Body of pancreas (tissue), 4 donors: ENCODE results near the gene TNFAIP8. TPM values are rescaled to one million over a fixed set of nuclear protein-coding genes. Genes with fewer than 3 reads are reported as not detected.
A peak's percentile ranks its signal among the peaks of the same experiment; 100 is the strongest.

Source experiments
- ATAC-seq: fragments of 150-250 bp; one replicate; pipeline ENCODE4 v1.9.1; 2016
- DNase-seq, 4 donors: peaks; one replicate each; pipeline ENCODE4 v3.0.0-alpha.2; 2019
- H3K27ac ChIP-seq, 4 donors: fragments of 200-600 bp; sonication (generic); 1 replicate in 3 of 4; 2 replicates in 1 of 4; pipeline versions ENCODE4 v1.5.1 to v1.6.1; 2016 to 2019; ENCODE audit warnings: mild to moderate bottlenecking in 1 of 4, mixed read lengths in 1 of 4, moderate library complexity in 1 of 4
- H3K27me3 ChIP-seq, 2 donors: fragments of 200-600 bp; sonication (generic); one replicate each; pipeline ENCODE4 v1.6.0; 2016; ENCODE audit warnings: mild to moderate bottlenecking in 1 of 2
- H3K36me3 ChIP-seq, 2 donors: fragments of 200-600 bp; sonication (generic); replicated peaks in 1 of 2; 2 replicates each; pipeline ENCODE4 v1.5.1; 2016; ENCODE audit warnings: low read depth in 2 of 2; ENCODE audit not compliant: insufficient read depth in 1 of 2
- H3K4me1 ChIP-seq: fragments of 200-600 bp; sonication (generic); one replicate; pipeline ENCODE4 v1.6.0; 2016
- H3K4me3 ChIP-seq, 2 donors: fragments of 200-600 bp; sonication (generic); 1 replicate in 1 of 2; 2 replicates in 1 of 2; pipeline ENCODE4 v1.5.1; 2016 to 2019
- H3K9me3 ChIP-seq, 3 donors: fragments of 200-600 bp; sonication (generic); 1 replicate in 2 of 3; 2 replicates in 1 of 3; pipeline ENCODE4 v1.5.1; 2016
- POLR2A ChIP-seq, 3 donors: fragments of 450-650 bp; IDR thresholded peaks; one replicate each; pipeline ENCODE4 v1.6.1; 2016; ENCODE audit warnings: antibody characterized with exemption in 3 of 3, mild to moderate bottlenecking in 2 of 3
- WGBS, 2 donors: methylation state at CpG; one replicate each; pipeline ENCODE4 v1.1.5; 2017; 5-methylcytosine and 5-hydroxymethylcytosine counted together
- intact Hi-C: fragments of 100-400 bp; cut with DNase I; formaldehyde crosslinking; loops from one replicate; pipeline ENCODE4 v1.15.1; 2023
- total RNA-seq, 2 donors: library from RNA; depleted of rRNA; stranded (reverse); fragments of >200 nt; gene quantifications; one replicate each; pipeline ENCODE4 v1.1.0, GENCODE V29; 2016
- TF ChIP-seq, protein P1 (sequence below), 7 experiments: fragments of 450-650 bp in 4 of 7; fragments of 200-600 bp in 3 of 7; sonication (generic) in 3 of 7; IDR thresholded peaks; one replicate each; pipeline ENCODE4 v1.5.1; 2016 to 2019; ENCODE audit warnings: antibody characterized with exemption in 7 of 7

TNFAIP8 gene
- total RNA-seq, 2 donors from 2014 or later: 15.8 to 32.3 TPM

DNA sequence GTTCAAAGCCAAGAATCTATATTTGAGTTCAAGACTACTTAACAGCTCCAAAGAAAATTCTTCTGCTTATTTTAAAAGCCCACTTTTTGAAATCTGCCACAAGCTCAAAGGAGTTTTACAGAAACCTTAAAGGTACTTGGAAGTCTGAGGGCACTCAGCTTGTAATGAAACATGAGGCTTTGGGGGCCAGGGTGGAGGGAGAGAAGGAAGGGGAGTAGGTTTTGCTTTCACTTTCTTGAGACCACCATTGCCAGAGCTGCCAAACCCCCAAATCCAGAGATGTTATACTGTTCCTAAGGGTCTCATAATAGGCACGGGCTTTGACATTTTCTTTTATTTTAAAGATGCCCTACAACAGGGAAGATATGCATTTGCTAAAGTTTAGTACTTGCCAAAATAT, 42.6 kb upstream of the TNFAIP8 start:
- Histone ChIP-seq H3K27ac (no peak overlapping the region), H3K4me1 (peaks cover 11% of the 10 kb centered on the region), H3K4me3 (no peak overlapping the region), H3K27me3 (no peaks in the 10 kb centered on the region), H3K36me3 (no peaks in the 10 kb centered on the region), H3K9me3 (no peaks in the 10 kb centered on the region)
- WGBS, 2 donors: 85 to 97% methylated on average over 1 of the region's 1 CpG
- intact Hi-C loops: no loop called here
- DNase-seq (no peak), ATAC-seq (no peak)
- TF ChIP-seq, protein P1, sequence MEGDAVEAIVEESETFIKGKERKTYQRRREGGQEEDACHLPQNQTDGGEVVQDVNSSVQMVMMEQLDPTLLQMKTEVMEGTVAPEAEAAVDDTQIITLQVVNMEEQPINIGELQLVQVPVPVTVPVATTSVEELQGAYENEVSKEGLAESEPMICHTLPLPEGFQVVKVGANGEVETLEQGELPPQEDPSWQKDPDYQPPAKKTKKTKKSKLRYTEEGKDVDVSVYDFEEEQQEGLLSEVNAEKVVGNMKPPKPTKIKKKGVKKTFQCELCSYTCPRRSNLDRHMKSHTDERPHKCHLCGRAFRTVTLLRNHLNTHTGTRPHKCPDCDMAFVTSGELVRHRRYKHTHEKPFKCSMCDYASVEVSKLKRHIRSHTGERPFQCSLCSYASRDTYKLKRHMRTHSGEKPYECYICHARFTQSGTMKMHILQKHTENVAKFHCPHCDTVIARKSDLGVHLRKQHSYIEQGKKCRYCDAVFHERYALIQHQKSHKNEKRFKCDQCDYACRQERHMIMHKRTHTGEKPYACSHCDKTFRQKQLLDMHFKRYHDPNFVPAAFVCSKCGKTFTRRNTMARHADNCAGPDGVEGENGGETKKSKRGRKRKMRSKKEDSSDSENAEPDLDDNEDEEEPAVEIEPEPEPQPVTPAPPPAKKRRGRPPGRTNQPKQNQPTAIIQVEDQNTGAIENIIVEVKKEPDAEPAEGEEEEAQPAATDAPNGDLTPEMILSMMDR (IDR thresholded peaks at IDR 0.05): no peak
- no peak for TF ChIP-seq POLR2A (IDR thresholded peaks at IDR 0.05)

DNA sequence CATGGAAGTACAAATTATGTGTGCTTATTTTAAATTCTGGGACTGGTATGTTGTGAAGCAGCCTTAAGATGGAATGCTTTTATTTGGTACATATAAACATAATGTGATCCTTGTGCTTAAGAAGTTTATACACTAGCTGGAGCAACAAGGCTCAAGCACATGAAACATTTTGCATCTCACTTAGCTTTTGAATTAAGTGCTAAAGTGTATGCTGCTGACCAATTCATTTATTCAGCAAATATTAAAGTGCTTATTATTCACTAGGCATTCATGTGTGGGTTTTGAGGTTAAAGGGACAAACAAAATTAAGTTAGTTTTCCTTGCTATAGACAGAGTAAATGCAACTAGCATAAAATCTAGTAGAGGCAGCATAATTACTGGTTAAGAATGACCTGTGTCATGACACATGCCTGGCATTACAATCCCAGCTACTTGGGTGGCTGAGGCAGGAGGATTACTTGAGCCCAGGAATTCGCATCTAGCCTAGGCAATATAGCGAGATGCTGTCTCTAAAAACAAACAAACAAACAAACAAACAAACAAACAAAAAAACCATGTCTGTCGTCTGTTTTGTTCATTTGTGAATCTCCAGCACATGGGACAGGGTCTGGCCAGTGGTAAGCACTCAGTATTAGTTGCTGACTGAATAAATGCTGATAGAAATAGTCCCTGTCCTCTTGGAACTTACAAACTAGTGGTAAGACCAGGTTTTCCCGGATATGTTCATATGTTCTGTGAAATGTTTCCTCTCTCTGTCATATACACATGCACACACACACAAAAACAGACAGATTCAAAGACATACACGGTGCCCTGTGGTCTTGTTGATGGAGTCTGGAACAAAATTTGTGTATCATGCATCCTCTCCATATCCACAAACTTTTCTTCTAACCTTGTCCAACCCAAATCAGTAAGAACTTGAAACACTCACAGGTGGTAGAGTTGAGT, 41.9 kb upstream of the TNFAIP8 start:
- TF ChIP-seq POLR2A (IDR thresholded peaks at IDR 0.05): no peak
- TF ChIP-seq, protein P1 (IDR thresholded peaks at IDR 0.05): no peak
- Histone ChIP-seq H3K27ac (no peak overlapping the region), H3K9me3 (no peaks in the 10 kb centered on the region), H3K4me1 (peaks cover 11% of the 10 kb centered on the region), H3K36me3 (no peaks in the 10 kb centered on the region), H3K4me3 (no peak overlapping the region), H3K27me3 (no peaks in the 10 kb centered on the region)
- intact Hi-C loops: no loop called here
- WGBS, 2 donors: 67 to 74% methylated on average over 5 of the region's 5 CpGs
- DNase-seq (no peak), ATAC-seq (no peak)

DNA sequence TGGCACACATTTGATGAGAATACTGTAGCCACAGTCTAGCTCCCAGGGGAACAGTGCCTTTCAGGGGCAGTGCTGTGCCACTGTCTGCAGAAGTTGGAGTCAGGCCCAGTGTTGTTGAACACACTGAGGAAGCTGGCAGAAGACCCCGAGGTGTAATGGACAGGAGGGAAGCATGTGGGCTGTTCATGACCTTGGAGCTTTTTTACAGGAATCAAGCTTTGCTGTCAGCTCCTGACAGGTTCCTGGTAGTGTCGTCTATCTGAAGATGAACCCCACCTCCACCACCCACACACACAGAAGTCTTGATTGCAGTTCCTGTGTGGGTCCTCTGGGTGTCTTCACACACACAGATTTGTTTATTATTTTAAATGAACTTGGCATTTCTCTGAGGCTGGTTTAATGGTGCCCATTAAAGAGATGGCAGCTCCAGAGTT, 40.3 kb upstream of the TNFAIP8 start:
- Histone ChIP-seq H3K9me3 (no peaks in the 10 kb centered on the region), H3K4me1 (peaks cover 11% of the 10 kb centered on the region)
- intact Hi-C loops: no loop called here

DNA sequence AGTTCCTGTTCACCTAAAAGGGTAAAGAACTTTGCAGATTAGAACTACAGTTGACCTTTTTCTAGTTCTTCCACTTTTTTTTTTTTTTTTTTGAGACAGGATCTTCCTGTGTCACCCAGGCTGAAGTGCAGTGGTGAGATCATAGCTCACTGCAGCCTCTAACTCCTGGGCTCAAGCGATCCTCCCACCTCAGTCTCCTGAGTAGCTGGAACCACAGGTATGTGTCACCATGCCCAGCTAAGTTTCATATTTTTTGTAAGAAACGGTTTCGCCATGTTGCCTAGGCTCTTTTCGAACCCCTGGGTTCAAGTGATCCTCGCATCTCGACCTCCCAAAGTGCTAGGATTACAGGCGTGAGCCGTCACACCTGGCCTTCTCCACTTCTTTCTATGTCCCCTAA, 39.7 kb upstream of the TNFAIP8 start:
- Histone ChIP-seq H3K4me1 (peaks cover 11% of the 10 kb centered on the region), H3K4me3 (no peak overlapping the region), H3K27me3 (no peaks in the 10 kb centered on the region), H3K9me3 (no peaks in the 10 kb centered on the region), H3K36me3 (no peaks in the 10 kb centered on the region), H3K27ac (peak overlapping the region in 2 of 4 donors; percentile 20 to 45)
- 90 to 94% methylated on average over 8 of the region's 8 CpGs for WGBS, 2 donors
- DNase-seq (no peak), ATAC-seq (peak; percentile 21)
- intact Hi-C loops: no loop called here
- TF ChIP-seq POLR2A (IDR thresholded peaks at IDR 0.05): no peak
- TF ChIP-seq, protein P1 (IDR thresholded peaks at IDR 0.05): no peak

More for the DNA sequence above, 40.3 kb upstream of the TNFAIP8 start:
- peak in 2 of 4 donors; percentile 37 to 46 for DNase-seq
- Histone ChIP-seq H3K4me3 (no peak overlapping the region), H3K27ac (peak overlapping the region in 2 of 4 donors; percentile 20 to 45), H3K27me3 (no peaks in the 10 kb centered on the region), H3K36me3 (no peaks in the 10 kb centered on the region)
- whole genome bisulfite sequencing, 2 donors: 0 to 2% methylated on average over 2 of the region's 2 CpGs
- no peak for TF ChIP-seq POLR2A (IDR thresholded peaks at IDR 0.05)
- TF ChIP-seq, protein P1 (IDR thresholded peaks at IDR 0.05): peak in 3 of 7 experiments; percentile 21 to 32 (median 29)
- peak; percentile 62 for ATAC-seq
